ENCODE data around the gene DTNB.

DTNB gene

GRCh38 chr2:25400169-25400568 lies 273.2 kb downstream of the DTNB start:
- no peaks in the 10 kb centered on the region for H3K36me3 ChIP-seq (ENCODE audit: control insufficient read depth in 5 of 5, insufficient read depth in 5 of 5, low read length in 5 of 5)

GRCh38 chr2:25398534-25398933 lies 274.8 kb downstream of the DTNB start:
- H3K4me3 ChIP-seq (ENCODE audit: low read depth in 1 of 5, low read length in 5 of 5) = no peak overlapping the region
- H3K36me3 ChIP-seq (ENCODE audit: control insufficient read depth in 5 of 5, insufficient read depth in 5 of 5, low read length in 5 of 5) = no peaks in the 10 kb centered on the region
- H3K9me3 ChIP-seq (ENCODE audit: control insufficient read depth in 5 of 5, low read length in 5 of 5) = no peaks in the 10 kb centered on the region
- H3K4me1 ChIP-seq (ENCODE audit: control insufficient read depth in 5 of 5, insufficient read depth in 5 of 5, low read length in 5 of 5) = no peaks in the 10 kb centered on the region
- no peak overlapping the region for H3K9ac ChIP-seq (ENCODE audit: low read length in 5 of 5)
- H3K27ac ChIP-seq (ENCODE audit: low read depth, low read length) = no peak overlapping the region
- no peaks in the 10 kb centered on the region for H3K27me3 ChIP-seq (ENCODE audit: control insufficient read depth in 5 of 5, insufficient read depth in 4 of 5, low read length in 5 of 5)

More at GRCh38 chr2:25400169-25400568, 273.2 kb downstream of the DTNB start:
- Histone ChIP-seq H3K9ac (ENCODE audit: low read length in 5 of 5) (no peak overlapping the region), H3K9me3 (ENCODE audit: control insufficient read depth in 5 of 5, low read length in 5 of 5) (no peaks in the 10 kb centered on the region), H3K27me3 (ENCODE audit: control insufficient read depth in 5 of 5, insufficient read depth in 4 of 5, low read length in 5 of 5) (no peaks in the 10 kb centered on the region), H3K4me3 (ENCODE audit: low read depth in 1 of 5, low read length in 5 of 5) (no peak overlapping the region), H3K27ac (ENCODE audit: low read depth, low read length) (no peak overlapping the region), H3K4me1 (ENCODE audit: control insufficient read depth in 5 of 5, insufficient read depth in 5 of 5, low read length in 5 of 5) (no peaks in the 10 kb centered on the region)

GRCh38 chr2:25397777-25398176 lies 275.6 kb downstream of the DTNB start:
- no peaks in the 10 kb centered on the region for H3K9me3 ChIP-seq (ENCODE audit: control insufficient read depth in 5 of 5, low read length in 5 of 5)
- H3K4me1 ChIP-seq (ENCODE audit: control insufficient read depth in 5 of 5, insufficient read depth in 5 of 5, low read length in 5 of 5) = no peaks in the 10 kb centered on the region
- no peaks in the 10 kb centered on the region for H3K27me3 ChIP-seq (ENCODE audit: control insufficient read depth in 5 of 5, insufficient read depth in 4 of 5, low read length in 5 of 5)
- no peak overlapping the region for H3K9ac ChIP-seq (ENCODE audit: low read length in 5 of 5)
- H3K36me3 ChIP-seq (ENCODE audit: control insufficient read depth in 5 of 5, insufficient read depth in 5 of 5, low read length in 5 of 5) = no peaks in the 10 kb centered on the region
- no peak overlapping the region for H3K27ac ChIP-seq (ENCODE audit: low read depth, low read length)
- no peak overlapping the region for H3K4me3 ChIP-seq (ENCODE audit: low read depth in 1 of 5, low read length in 5 of 5)

GRCh38 chr2:25389161-25389560 lies 284.2 kb downstream of the DTNB start:
- Histone ChIP-seq H3K4me3 (ENCODE audit: low read depth in 1 of 5, low read length in 5 of 5) (no peak overlapping the region), H3K27ac (ENCODE audit: low read depth, low read length) (no peak overlapping the region), H3K4me1 (ENCODE audit: control insufficient read depth in 5 of 5, insufficient read depth in 5 of 5, low read length in 5 of 5) (no peaks in the 10 kb centered on the region), H3K9ac (ENCODE audit: low read length in 5 of 5) (no peak overlapping the region), H3K9me3 (ENCODE audit: control insufficient read depth in 5 of 5, low read length in 5 of 5) (no peaks in the 10 kb centered on the region), H3K36me3 (ENCODE audit: control insufficient read depth in 5 of 5, insufficient read depth in 5 of 5, low read length in 5 of 5) (peaks cover 0 to 27% (median 7%) of the 10 kb centered on the region in 5 donors), H3K27me3 (ENCODE audit: control insufficient read depth in 5 of 5, insufficient read depth in 4 of 5, low read length in 5 of 5) (no peaks in the 10 kb centered on the region)

GRCh38 chr2:25388491-25388890 lies 284.9 kb downstream of the DTNB start:
- H3K9me3 ChIP-seq (ENCODE audit: control insufficient read depth in 5 of 5, low read length in 5 of 5) = no peaks in the 10 kb centered on the region

GRCh38 chr2:25387876-25388449 lies 285.4 kb downstream of the DTNB start:
- H3K27me3 ChIP-seq (ENCODE audit: control insufficient read depth in 5 of 5, insufficient read depth in 4 of 5, low read length in 5 of 5) = no peaks in the 10 kb centered on the region
- no peak overlapping the region for H3K9ac ChIP-seq (ENCODE audit: low read length in 5 of 5)
- no peak overlapping the region for H3K4me3 ChIP-seq (ENCODE audit: low read depth in 1 of 5, low read length in 5 of 5)
- H3K27ac ChIP-seq (ENCODE audit: low read depth, low read length) = no peak overlapping the region
- no peaks in the 10 kb centered on the region for H3K4me1 ChIP-seq (ENCODE audit: control insufficient read depth in 5 of 5, insufficient read depth in 5 of 5, low read length in 5 of 5)
- peaks cover 0 to 27% (median 7%) of the 10 kb centered on the region in 5 donors for H3K36me3 ChIP-seq (ENCODE audit: control insufficient read depth in 5 of 5, insufficient read depth in 5 of 5, low read length in 5 of 5)
- no peaks in the 10 kb centered on the region for H3K9me3 ChIP-seq (ENCODE audit: control insufficient read depth in 5 of 5, low read length in 5 of 5)

More at GRCh38 chr2:25388491-25388890, 284.9 kb downstream of the DTNB start:
- H3K36me3 ChIP-seq (ENCODE audit: control insufficient read depth in 5 of 5, insufficient read depth in 5 of 5, low read length in 5 of 5) = peaks cover 0 to 27% (median 7%) of the 10 kb centered on the region in 5 donors
- no peak overlapping the region for H3K9ac ChIP-seq (ENCODE audit: low read length in 5 of 5)
- no peak overlapping the region for H3K27ac ChIP-seq (ENCODE audit: low read depth, low read length)
- H3K4me3 ChIP-seq (ENCODE audit: low read depth in 1 of 5, low read length in 5 of 5) = no peak overlapping the region
- H3K4me1 ChIP-seq (ENCODE audit: control insufficient read depth in 5 of 5, insufficient read depth in 5 of 5, low read length in 5 of 5) = no peaks in the 10 kb centered on the region
- no peaks in the 10 kb centered on the region for H3K27me3 ChIP-seq (ENCODE audit: control insufficient read depth in 5 of 5, insufficient read depth in 4 of 5, low read length in 5 of 5)

GRCh38 chr2:25386971-25387875 lies 286.2 kb downstream of the DTNB start:
- Histone ChIP-seq H3K9me3 (ENCODE audit: control insufficient read depth in 5 of 5, low read length in 5 of 5) (no peaks in the 10 kb centered on the region), H3K9ac (ENCODE audit: low read length in 5 of 5) (no peak overlapping the region), H3K4me3 (ENCODE audit: low read depth in 1 of 5, low read length in 5 of 5) (no peak overlapping the region), H3K27me3 (ENCODE audit: control insufficient read depth in 5 of 5, insufficient read depth in 4 of 5, low read length in 5 of 5) (no peaks in the 10 kb centered on the region), H3K36me3 (ENCODE audit: control insufficient read depth in 5 of 5, insufficient read depth in 5 of 5, low read length in 5 of 5) (peaks cover 0 to 27% (median 7%) of the 10 kb centered on the region in 5 donors), H3K27ac (ENCODE audit: low read depth, low read length) (no peak overlapping the region), H3K4me1 (ENCODE audit: control insufficient read depth in 5 of 5, insufficient read depth in 5 of 5, low read length in 5 of 5) (no peaks in the 10 kb centered on the region)

GRCh38 chr2:25385910-25386309 lies 287.5 kb downstream of the DTNB start:
- Histone ChIP-seq H3K36me3 (ENCODE audit: control insufficient read depth in 5 of 5, insufficient read depth in 5 of 5, low read length in 5 of 5) (peaks cover 0 to 27% (median 7%) of the 10 kb centered on the region in 5 donors), H3K27ac (ENCODE audit: low read depth, low read length) (no peak overlapping the region), H3K27me3 (ENCODE audit: control insufficient read depth in 5 of 5, insufficient read depth in 4 of 5, low read length in 5 of 5) (no peaks in the 10 kb centered on the region), H3K9me3 (ENCODE audit: control insufficient read depth in 5 of 5, low read length in 5 of 5) (no peaks in the 10 kb centered on the region), H3K4me1 (ENCODE audit: control insufficient read depth in 5 of 5, insufficient read depth in 5 of 5, low read length in 5 of 5) (peaks cover 0 to 7% (median 0%) of the 10 kb centered on the region in 5 donors), H3K4me3 (ENCODE audit: low read depth in 1 of 5, low read length in 5 of 5) (no peak overlapping the region), H3K9ac (ENCODE audit: low read length in 5 of 5) (no peak overlapping the region)

GRCh38 chr2:25383806-25384205 lies 289.6 kb downstream of the DTNB start:
- Histone ChIP-seq H3K4me1 (ENCODE audit: control insufficient read depth in 5 of 5, insufficient read depth in 5 of 5, low read length in 5 of 5) (peaks cover 0 to 8% (median 0%) of the 10 kb centered on the region in 5 donors), H3K9ac (ENCODE audit: low read length in 5 of 5) (no peak overlapping the region), H3K9me3 (ENCODE audit: control insufficient read depth in 5 of 5, low read length in 5 of 5) (peaks cover 0 to 1% (median 0%) of the 10 kb centered on the region in 5 donors), H3K4me3 (ENCODE audit: low read depth in 1 of 5, low read length in 5 of 5) (no peak overlapping the region), H3K27ac (ENCODE audit: low read depth, low read length) (no peak overlapping the region), H3K27me3 (ENCODE audit: control insufficient read depth in 5 of 5, insufficient read depth in 4 of 5, low read length in 5 of 5) (no peaks in the 10 kb centered on the region), H3K36me3 (ENCODE audit: control insufficient read depth in 5 of 5, insufficient read depth in 5 of 5, low read length in 5 of 5) (peaks cover 0 to 25% (median 7%) of the 10 kb centered on the region in 5 donors)

GRCh38 chr2:25381502-25381901 lies 291.9 kb downstream of the DTNB start:
- peaks cover 0 to 2% (median 0%) of the 10 kb centered on the region in 5 donors for H3K9me3 ChIP-seq (ENCODE audit: control insufficient read depth in 5 of 5, low read length in 5 of 5)
- H3K27me3 ChIP-seq (ENCODE audit: control insufficient read depth in 5 of 5, insufficient read depth in 4 of 5, low read length in 5 of 5) = no peaks in the 10 kb centered on the region
- H3K36me3 ChIP-seq (ENCODE audit: control insufficient read depth in 5 of 5, insufficient read depth in 5 of 5, low read length in 5 of 5) = peaks cover 0 to 5% (median 0%) of the 10 kb centered on the region in 5 donors
- no peak overlapping the region for H3K27ac ChIP-seq (ENCODE audit: low read depth, low read length)
- no peak overlapping the region for H3K4me3 ChIP-seq (ENCODE audit: low read depth in 1 of 5, low read length in 5 of 5)
- H3K4me1 ChIP-seq (ENCODE audit: control insufficient read depth in 5 of 5, insufficient read depth in 5 of 5, low read length in 5 of 5) = peaks cover 0 to 29% (median 15%) of the 10 kb centered on the region in 5 donors
- H3K9ac ChIP-seq (ENCODE audit: low read length in 5 of 5) = no peak overlapping the region

Data from subcutaneous abdominal adipose tissue (tissue), 5 donors.